NCI-H146 treated with DMSO at 0.1 percent for 48 hours (cell line): Measurements from ENCODE around the gene KCTD5.
"Not testable (repeated sequence)": the region's sequence is repeated elsewhere in the genome, so short reads cannot be mapped to it uniquely, and the experiment has no call there.

Experiments
- DNase-seq: peaks from one replicate; lab custom pipeline; 2025; ENCODE audit not compliant: unreplicated experiment; lab: John Stamatoyannopoulos, UW

The KCTD5 gene

GRCh38 chr16:2671741-2672140 lies 10.6 kb upstream of the KCTD5 start:
- no peak for DNase-seq

DNA sequence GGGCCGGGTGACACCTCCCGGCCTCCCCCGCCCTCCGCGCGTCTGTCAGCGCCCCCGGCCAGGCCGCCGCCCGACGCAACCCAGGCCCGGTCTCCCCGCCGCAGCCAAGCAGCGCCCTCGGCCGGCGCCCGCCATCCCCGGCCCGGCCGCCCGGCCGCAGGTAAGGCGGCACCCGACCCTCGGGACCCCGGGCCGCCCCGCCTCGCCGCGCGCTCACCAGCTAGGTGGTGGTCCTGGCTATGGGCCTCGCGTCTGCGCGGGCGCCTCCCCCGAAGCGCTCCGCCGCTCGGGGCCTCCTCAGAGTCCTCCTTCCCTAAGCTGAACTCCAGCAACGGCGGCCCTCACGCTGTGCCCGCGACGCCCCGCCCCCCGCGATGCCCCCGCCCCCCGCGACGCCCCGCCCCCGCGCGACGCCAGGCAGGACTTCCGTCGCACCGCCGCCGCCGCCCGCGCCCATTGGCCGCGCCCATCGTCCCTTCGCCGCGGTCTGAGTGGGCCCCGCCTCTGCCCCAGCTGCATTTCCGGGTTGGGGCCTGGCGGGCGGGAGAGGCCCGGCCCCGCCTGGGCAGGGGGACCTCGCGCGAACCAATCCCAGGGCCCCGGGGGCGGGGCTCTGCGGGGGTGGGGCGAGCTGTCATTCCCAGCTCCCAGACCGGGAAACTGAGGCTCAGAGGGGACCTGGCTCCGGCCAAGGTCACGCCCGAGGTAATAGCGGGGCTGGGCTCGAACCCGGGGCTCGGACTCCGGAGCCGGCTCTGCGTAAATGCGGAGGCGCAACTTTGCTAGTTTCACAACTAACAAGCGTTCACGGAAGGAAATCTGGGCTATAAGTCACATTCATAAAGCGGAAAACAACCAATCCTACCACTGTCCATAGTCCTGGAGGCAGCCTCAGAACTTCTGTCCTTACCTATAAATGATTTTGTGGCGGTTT lies 9.0 kb upstream of the KCTD5 start:
- DNase-seq = peak; percentile 89

GRCh38 chr16:2675021-2675420 lies 7.3 kb upstream of the KCTD5 start:
- DNase-seq = no peak

GRCh38 chr16:2675714-2676113 lies 6.6 kb upstream of the KCTD5 start:
- DNase-seq = no peak

- not testable (repeated sequence) for DNase-seq
Observed at GRCh38 chr16:2676937-2677336, 5.4 kb upstream of the KCTD5 start.

DNA sequence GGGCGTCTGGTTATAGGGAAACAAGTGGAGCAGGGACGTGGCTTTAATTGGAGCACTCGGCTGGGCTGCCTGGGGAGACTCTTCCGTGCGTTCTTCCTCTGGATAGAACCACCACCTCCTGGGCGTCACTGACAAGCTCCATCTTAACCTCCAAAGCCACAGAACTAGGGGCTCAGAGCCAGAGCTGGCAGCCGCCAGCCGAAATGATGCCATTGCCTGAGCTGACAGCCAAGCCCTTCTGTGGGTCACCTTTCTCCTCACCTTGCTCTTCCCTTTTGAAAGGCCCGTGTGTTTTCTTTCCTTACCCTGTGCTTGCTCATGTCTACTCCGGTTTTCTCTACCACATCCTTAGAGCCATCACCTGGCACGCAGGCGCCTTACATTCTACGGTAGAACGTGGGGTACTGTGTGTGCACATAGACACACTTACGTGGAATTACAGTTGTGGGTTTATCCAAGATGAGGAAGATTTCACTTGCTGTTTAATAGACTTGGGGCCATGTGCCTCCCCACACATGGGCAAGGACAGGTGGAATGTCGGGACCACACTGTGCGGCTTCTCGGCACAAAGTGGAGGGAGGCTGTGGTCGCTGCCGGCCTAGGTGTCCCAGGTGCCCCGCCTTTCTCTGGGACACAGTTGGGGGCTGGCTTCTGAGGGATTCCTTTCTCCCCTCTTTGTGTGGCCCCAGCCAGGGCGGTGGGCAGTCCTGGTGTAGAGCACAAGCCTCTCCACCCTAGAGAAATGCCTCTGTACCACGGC lies 3.9 kb upstream of the KCTD5 start:
- DNase-seq = not testable (repeated sequence)

DNA sequence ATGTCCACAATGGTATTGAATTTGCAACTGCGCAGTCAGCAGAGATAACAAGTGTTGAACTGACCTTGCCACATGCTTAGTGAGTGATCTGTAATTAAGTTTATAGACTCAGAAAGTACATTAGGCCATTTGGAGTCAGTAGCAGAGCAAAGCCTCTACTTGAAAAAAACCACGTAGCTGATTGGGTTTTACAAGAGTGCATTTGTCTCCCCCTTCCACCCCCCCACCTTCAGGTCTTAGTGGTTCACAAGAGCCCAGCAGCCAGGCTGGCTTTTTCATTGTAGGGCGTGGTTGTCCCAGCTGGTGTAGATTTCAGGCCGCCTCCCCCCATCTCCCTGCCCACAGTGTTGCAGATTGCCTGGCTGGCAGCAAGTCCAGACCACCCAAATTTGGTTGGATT lies 2.4 kb upstream of the KCTD5 start:
- DNase-seq = not testable (repeated sequence)

DNA sequence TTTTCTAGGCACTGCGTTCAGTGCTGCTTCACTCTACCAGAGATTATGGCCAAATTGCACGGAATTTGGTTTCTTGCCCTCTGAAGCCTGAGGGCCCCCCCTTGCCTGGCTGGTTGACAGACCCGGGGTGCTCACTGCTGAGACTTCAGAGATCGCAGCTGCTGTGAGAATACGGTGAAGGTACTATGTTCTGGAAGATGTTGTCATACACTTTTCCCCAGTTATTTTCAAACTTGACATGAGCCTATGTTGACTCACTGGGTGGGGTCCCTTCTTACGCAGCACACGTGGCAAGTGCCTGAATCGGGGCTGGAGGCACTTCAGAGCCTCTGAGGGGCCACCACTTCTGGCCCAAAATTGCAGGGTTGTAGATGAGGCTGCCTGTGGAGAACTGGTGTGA lies 2.0 kb upstream of the KCTD5 start:
- not testable (repeated sequence) for DNase-seq

GRCh38 chr16:2683041-2683440 lies 718 bp downstream of the KCTD5 start:
- DNase-seq = not testable (repeated sequence)

GRCh38 chr16:2686075-2686474 lies 3.8 kb downstream of the KCTD5 start:
- DNase-seq = not testable (repeated sequence)

DNA sequence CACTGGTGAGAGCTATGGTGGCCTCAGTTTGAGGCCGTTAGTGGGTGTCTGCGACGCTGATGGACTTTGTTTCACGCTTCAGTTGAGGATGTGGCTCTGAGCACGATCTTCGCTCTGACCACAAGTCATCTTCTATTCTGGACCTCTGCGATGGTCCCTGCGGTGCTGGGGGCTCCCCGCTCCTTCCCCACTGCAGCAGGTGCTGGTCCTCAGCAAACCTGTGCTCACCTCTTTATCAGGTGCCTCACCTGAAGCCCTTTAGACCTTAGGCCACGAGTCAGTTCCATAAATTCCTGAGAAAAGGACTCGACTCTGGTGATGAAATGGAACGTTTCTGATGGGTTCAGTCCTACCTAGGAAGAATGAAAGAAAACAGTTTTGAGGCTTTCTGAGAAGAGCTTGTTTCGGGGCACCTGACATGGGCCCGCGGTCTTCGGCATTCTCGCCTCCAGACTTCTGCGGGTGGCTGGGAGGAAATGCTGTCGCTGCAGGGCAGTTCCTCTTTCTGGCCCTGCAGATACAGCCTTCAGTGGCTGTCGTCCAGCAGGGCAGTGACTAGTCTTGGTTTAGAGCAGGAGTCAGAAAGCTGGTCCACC lies 4.7 kb downstream of the KCTD5 start:
- DNase-seq = no peak

GRCh38 chr16:2687531-2688308 lies 5.4 kb downstream of the KCTD5 start:
- DNase-seq = no peak

- not testable (repeated sequence) for DNase-seq
Observed at GRCh38 chr16:2689422-2689821, 7.1 kb downstream of the KCTD5 start.

GRCh38 chr16:2689968-2690801 lies 7.9 kb downstream of the KCTD5 start:
- DNase-seq = no peak

- DNase-seq = no peak
Observed at GRCh38 chr16:2690852-2691251, 8.5 kb downstream of the KCTD5 start.

GRCh38 chr16:2691491-2692248 lies 9.3 kb downstream of the KCTD5 start:
- no peak for DNase-seq

DNA sequence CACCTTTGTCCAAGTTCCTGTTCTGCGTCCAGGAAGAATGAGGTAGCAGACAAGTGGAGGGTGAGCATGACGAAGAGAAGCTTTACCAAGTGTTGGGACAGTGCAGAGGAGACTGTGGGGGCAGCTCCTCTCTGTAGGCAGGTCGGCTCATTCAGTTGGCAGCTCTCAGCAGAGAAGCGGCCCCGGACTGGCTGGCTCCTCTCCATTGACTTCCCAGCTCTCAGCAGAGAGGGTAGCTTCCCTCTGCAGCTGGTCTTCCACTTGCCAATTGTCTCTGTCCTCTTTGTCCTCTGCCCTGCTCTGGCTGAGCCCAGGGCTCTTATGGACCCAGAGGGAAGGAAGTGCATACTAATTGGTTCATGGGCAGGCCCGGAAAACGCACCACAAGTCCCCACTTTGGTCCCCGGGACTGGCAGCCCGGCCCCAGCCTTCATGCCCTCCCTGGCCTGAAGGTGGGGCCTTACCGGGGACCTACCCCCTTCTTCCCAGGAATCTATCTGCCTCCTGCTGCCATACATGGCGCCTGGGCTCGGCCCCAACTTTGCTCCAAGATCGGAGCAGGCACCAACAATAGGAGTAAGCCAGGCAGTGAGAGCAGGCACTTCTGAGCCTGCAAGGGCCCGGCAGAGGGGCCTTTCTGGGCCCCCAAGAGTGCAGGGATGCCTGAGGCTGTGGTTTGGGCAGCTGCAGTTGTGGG lies 10.1 kb downstream of the KCTD5 start:
- no peak for DNase-seq

- no peak for DNase-seq
Observed at GRCh38 chr16:2692948-2693651, 10.8 kb downstream of the KCTD5 start.
